ENCODE data around the gene OR2AK2.

OR2AK2 gene

GRCh38 chr1:247962911-247963588 lies 2.0 kb upstream of the OR2AK2 start:
- ATAC-seq (replicated peaks; ENCODE audit: extremely low read depth, poor library complexity, severe bottlenecking) (no peak), DNase-seq (ENCODE audit: low spot score in 2 of 2) (no peak)
- Mint-ChIP-seq H3K4me3 (no peak overlapping the region), H3K4me1 (no peaks in the 10 kb centered on the region), H3K27ac (ENCODE audit: low read depth) (no peak overlapping the region), H3K27me3 (no peaks in the 10 kb centered on the region), H3K36me3 (ENCODE audit: insufficient read depth) (no peaks in the 10 kb centered on the region), H3K9me3 (peaks cover 20% of the 10 kb centered on the region)

DNA sequence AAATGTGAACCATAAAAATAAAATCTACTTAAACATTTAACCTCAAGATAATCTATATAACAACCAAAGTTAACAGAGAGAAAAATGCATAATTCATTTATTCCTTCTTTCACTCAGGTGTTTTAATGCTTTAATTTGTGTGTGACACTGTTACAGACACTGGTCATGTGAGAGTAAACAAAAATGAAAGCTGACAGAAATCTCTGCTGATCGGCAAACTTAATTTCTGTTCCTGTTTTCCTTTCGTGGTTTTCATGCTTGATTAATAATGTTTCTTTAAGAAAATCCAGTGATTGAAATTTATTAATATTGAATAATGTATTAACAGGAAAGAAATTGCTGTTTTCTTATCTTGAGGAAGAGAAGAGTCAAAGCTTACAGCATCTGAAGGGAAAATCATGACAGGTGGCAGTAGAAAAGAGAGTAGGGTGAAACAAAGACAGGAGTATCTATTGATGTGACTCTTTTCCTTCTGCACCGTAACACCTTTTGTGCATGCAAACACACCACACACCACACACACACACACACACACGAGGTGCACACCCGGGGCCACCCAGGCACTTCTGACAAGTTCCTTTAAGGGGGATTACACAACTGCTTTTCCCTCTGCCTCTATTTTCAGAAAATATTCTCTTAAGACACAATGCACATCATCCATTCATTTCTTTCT lies 1.6 kb downstream of the OR2AK2 start:
- ATAC-seq (replicated peaks; ENCODE audit: extremely low read depth, poor library complexity, severe bottlenecking) (no peak), DNase-seq (ENCODE audit: low spot score in 2 of 2) (no peak)
- no peaks in the 10 kb centered on the region for H3K27me3 Mint-ChIP-seq

DNA sequence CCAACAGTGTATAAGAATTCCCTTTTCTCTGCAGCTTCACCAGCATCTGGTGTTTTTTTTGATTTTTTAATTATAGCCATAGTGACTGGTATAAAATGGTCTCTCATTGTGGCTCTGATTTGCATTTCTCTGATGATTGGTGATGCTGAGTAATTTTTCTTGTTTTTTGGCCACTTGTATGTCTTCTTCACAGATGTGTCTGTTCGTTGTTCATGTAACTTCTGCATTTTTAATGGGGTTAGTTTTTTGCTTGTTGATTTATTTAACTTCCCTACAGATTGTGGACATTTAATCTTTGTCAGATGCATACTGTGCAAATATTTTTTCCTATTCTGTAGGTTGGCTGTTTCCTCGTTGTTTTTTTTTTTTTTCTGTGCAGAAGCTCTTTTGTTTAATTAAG lies 28.0 kb downstream of the OR2AK2 start:
- no peak for ATAC-seq (replicated peaks; ENCODE audit: extremely low read depth, poor library complexity, severe bottlenecking)
- Mint-ChIP-seq H3K4me3 (no peak overlapping the region), H3K36me3 (ENCODE audit: insufficient read depth) (no peaks in the 10 kb centered on the region), H3K9me3 (peaks cover 16% of the 10 kb centered on the region), H3K27ac (ENCODE audit: low read depth) (no peak overlapping the region), H3K27me3 (no peaks in the 10 kb centered on the region), H3K4me1 (no peaks in the 10 kb centered on the region)
- no peak for DNase-seq (ENCODE audit: low spot score in 2 of 2)

More for the DNA sequence above, 1.6 kb downstream of the OR2AK2 start:
- H3K4me1 Mint-ChIP-seq = no peaks in the 10 kb centered on the region
- peaks cover 13% of the 10 kb centered on the region for H3K9me3 Mint-ChIP-seq
- H3K27ac Mint-ChIP-seq (ENCODE audit: low read depth) = no peak overlapping the region
- H3K4me3 Mint-ChIP-seq = no peak overlapping the region
- no peaks in the 10 kb centered on the region for H3K36me3 Mint-ChIP-seq (ENCODE audit: insufficient read depth)

DNA sequence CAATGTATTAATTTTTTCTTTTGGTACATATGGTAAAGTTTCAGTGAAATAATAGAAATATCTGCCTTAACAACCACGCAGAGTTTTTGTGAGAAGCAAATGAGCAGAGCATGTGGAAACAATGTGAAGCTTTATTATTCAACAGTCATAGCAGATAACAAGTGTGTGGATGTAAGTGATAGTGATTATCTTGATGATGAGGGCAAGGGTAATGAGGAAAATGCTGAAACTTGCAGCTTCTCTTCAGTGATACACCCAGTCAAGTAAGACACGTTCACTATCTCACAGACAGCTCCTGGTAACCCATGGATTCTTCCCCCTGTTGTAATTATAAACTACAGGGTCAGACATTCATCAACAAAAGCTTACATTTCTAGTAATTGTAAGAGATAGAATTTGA lies 33.8 kb downstream of the OR2AK2 start:
- DNase-seq (ENCODE audit: low spot score in 2 of 2) (no peak), ATAC-seq (replicated peaks; ENCODE audit: extremely low read depth, poor library complexity, severe bottlenecking) (no peak)
- peaks cover 9% of the 10 kb centered on the region for H3K9me3 Mint-ChIP-seq
- no peak overlapping the region for H3K27ac Mint-ChIP-seq (ENCODE audit: low read depth)
- no peaks in the 10 kb centered on the region for H3K4me1 Mint-ChIP-seq
- H3K27me3 Mint-ChIP-seq = no peaks in the 10 kb centered on the region
- H3K4me3 Mint-ChIP-seq = no peak overlapping the region
- no peaks in the 10 kb centered on the region for H3K36me3 Mint-ChIP-seq (ENCODE audit: insufficient read depth)

GRCh38 chr1:248000169-248000568 lies 35.1 kb downstream of the OR2AK2 start:
- Mint-ChIP-seq H3K27me3 (no peaks in the 10 kb centered on the region), H3K36me3 (ENCODE audit: insufficient read depth) (no peaks in the 10 kb centered on the region), H3K9me3 (peaks cover 11% of the 10 kb centered on the region), H3K4me1 (no peaks in the 10 kb centered on the region), H3K27ac (ENCODE audit: low read depth) (no peak overlapping the region), H3K4me3 (no peak overlapping the region)
- no peak for ATAC-seq (replicated peaks; ENCODE audit: extremely low read depth, poor library complexity, severe bottlenecking)
- no peak for DNase-seq (ENCODE audit: low spot score in 2 of 2)

DNA sequence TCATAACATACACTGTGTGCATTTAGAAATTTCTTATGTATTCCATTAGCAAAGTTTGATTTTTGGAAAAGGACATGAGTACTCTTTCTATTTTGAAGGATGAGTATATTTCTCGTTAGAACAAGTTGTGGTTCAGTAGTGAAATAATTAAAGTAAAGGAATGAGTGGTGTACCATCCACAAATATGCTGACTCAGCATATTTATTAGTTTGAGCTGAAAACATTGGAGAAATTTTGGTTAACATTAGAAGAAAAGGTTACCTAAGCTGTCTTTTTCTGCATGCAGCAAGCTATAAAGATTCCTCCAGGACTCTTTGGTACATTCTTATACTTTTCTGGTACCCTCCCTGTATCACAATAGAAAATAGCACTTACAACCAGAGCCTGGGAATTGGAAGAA lies 42.7 kb downstream of the OR2AK2 start:
- ATAC-seq (replicated peaks; ENCODE audit: extremely low read depth, poor library complexity, severe bottlenecking) (no peak), DNase-seq (ENCODE audit: low spot score in 2 of 2) (no peak)
- no peaks in the 10 kb centered on the region for H3K27me3 Mint-ChIP-seq
- no peak overlapping the region for H3K4me3 Mint-ChIP-seq
- H3K9me3 Mint-ChIP-seq = peaks cover 46% of the 10 kb centered on the region
- H3K4me1 Mint-ChIP-seq = no peaks in the 10 kb centered on the region
- no peak overlapping the region for H3K27ac Mint-ChIP-seq (ENCODE audit: low read depth)
- no peaks in the 10 kb centered on the region for H3K36me3 Mint-ChIP-seq (ENCODE audit: insufficient read depth)

- ATAC-seq (replicated peaks; ENCODE audit: extremely low read depth, poor library complexity, severe bottlenecking) (no peak), DNase-seq (ENCODE audit: low spot score in 2 of 2) (no peak)
- H3K4me3 Mint-ChIP-seq = no peak overlapping the region
- H3K4me1 Mint-ChIP-seq = no peaks in the 10 kb centered on the region
- H3K27ac Mint-ChIP-seq (ENCODE audit: low read depth) = no peak overlapping the region
- peaks cover 34% of the 10 kb centered on the region for H3K9me3 Mint-ChIP-seq
- H3K27me3 Mint-ChIP-seq = no peaks in the 10 kb centered on the region
- H3K36me3 Mint-ChIP-seq (ENCODE audit: insufficient read depth) = no peaks in the 10 kb centered on the region
These were observed 44.6 kb downstream of the OR2AK2 start for GRCh38 chr1:248009681-248010080.

GRCh38 chr1:248013229-248013710 lies 48.2 kb downstream of the OR2AK2 start, which contains the start of gene OR2L5:
OR2L5 (plus strand) TSS chr1:248013660; CDS start chr1:248021948, 8,288 bp downstream.
- H3K9me3 Mint-ChIP-seq = peaks cover 33% of the 10 kb centered on the region
- no peak within 1 kb of the TSS for H3K27ac Mint-ChIP-seq (ENCODE audit: low read depth)
- no peaks in the 10 kb centered on the region for H3K4me1 Mint-ChIP-seq
- H3K4me3 Mint-ChIP-seq = no peak within 1 kb of the TSS
- DNase-seq (ENCODE audit: low spot score in 2 of 2) (no peak), ATAC-seq (replicated peaks; ENCODE audit: extremely low read depth, poor library complexity, severe bottlenecking) (no peak)
- H3K27me3 Mint-ChIP-seq = no peaks in the 10 kb centered on the region
- H3K36me3 Mint-ChIP-seq (ENCODE audit: insufficient read depth) = no peaks in the 10 kb centered on the region

DNA sequence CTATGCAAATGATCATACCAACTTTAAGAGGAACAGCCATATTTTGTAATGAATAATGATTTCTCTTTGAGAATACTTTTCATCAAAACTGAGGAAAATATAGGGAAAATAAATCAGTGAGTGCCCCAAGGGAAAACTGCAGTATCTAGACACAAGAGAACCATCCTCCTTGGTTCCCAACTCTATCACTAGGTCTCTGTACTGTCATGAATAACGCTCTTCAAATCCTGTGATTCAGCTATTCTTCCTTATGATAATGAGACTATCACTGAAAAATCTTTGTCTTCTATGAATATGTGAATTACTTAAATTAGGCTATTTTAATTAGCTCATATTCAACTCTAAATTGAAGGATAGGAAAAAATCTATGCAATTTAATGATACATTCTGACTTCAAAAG lies 50.8 kb downstream of the OR2AK2 start:
- Mint-ChIP-seq H3K4me1 (no peaks in the 10 kb centered on the region), H3K9me3 (peaks cover 19% of the 10 kb centered on the region), H3K4me3 (no peak overlapping the region), H3K36me3 (ENCODE audit: insufficient read depth) (no peaks in the 10 kb centered on the region), H3K27me3 (no peaks in the 10 kb centered on the region), H3K27ac (ENCODE audit: low read depth) (no peak overlapping the region)
- ATAC-seq (replicated peaks; ENCODE audit: extremely low read depth, poor library complexity, severe bottlenecking) (no peak), DNase-seq (ENCODE audit: low spot score in 2 of 2) (no peak)

All from central memory CD8-positive, alpha-beta T cell (primary cell).